SK-N-SH treated with all-trans-retinoic acid at 6 μM for 48 hours (cell line): ENCODE data around the gene MARS1.

Source experiments
- ATAC-seq: fragments of 200-7000 bp; cut with Tn5 transposase; 3 replicates; pipeline ENCODE4 v1.9.1; 2020; ENCODE audit warnings: mild to moderate bottlenecking, moderate library complexity
- ARNTL ChIP-seq: fragments of 450-650 bp; formaldehyde crosslinking; IDR thresholded peaks from 2 replicates; pipeline ENCODE4 v1.5.0; 2020; ENCODE audit warnings: low read depth, mild to moderate bottlenecking, moderate library complexity, borderline replicate concordance
- BACH2 ChIP-seq: fragments of 250-450 bp; sonication (Bioruptor Pico); IDR thresholded peaks from 2 replicates; pipeline ENCODE4 v1.9.0; 2021; ENCODE audit warnings: mild to moderate bottlenecking, borderline replicate concordance
- CSDC2 ChIP-seq: fragments of 250-450 bp; sonication (Bioruptor Pico); IDR thresholded peaks from 2 replicates; pipeline ENCODE4 v1.5.0; 2020; ENCODE audit warnings: mild to moderate bottlenecking, moderate library complexity
- ESRRG ChIP-seq: fragments of 250-450 bp; sonication (Bioruptor Pico); IDR thresholded peaks from 2 replicates; pipeline ENCODE4 v1.6.1; 2021; ENCODE audit warnings: mild to moderate bottlenecking
- GLIS3 ChIP-seq: fragments of 250-450 bp; sonication (Bioruptor Pico); IDR thresholded peaks from 2 replicates; pipeline ENCODE4 v1.5.0; 2020; ENCODE audit warnings: mild to moderate bottlenecking, moderate library complexity
- ISL1 ChIP-seq: fragments of 250-450 bp; sonication (Bioruptor Pico); IDR thresholded peaks from 2 replicates; pipeline ENCODE4 v2.1.2; 2022; ENCODE audit warnings: mild to moderate bottlenecking, moderate library complexity
- OSR1 ChIP-seq: fragments of 250-450 bp; sonication (Bioruptor Pico); IDR thresholded peaks from 2 replicates; pipeline ENCODE4 v1.8.0; 2022; ENCODE audit warnings: moderate library complexity, mild to moderate bottlenecking, inconsistent platforms
- PPARA ChIP-seq: fragments of 250-450 bp; sonication (Bioruptor Pico); IDR thresholded peaks from 2 replicates; pipeline ENCODE4 v1.5.0; 2020; ENCODE audit warnings: mild to moderate bottlenecking, borderline replicate concordance
- RARB ChIP-seq: fragments of 250-450 bp; sonication (Bioruptor Pico); IDR thresholded peaks from 2 replicates; pipeline ENCODE4 v1.8.0; 2021; ENCODE audit warnings: mild to moderate bottlenecking, moderate library complexity
- SNAI2 ChIP-seq: fragments of 250-450 bp; sonication (Bioruptor Pico); IDR thresholded peaks from 2 replicates; pipeline ENCODE4 v1.5.0; 2020; ENCODE audit warnings: mild to moderate bottlenecking, moderate library complexity
- TCF4 ChIP-seq: fragments of 250-450 bp; sonication (Bioruptor Pico); IDR thresholded peaks from 2 replicates; pipeline ENCODE4 v1.8.0; 2021; ENCODE audit warnings: mild to moderate bottlenecking, moderate library complexity, borderline replicate concordance
- ZC3H10 ChIP-seq: fragments of 250-450 bp; sonication (Bioruptor Pico); IDR thresholded peaks from 2 replicates; pipeline ENCODE4 v1.5.1; 2021; ENCODE audit warnings: mild to moderate bottlenecking, moderate library complexity
- ZFP30 ChIP-seq: fragments of 450-650 bp; formaldehyde crosslinking; IDR thresholded peaks from 2 replicates; pipeline ENCODE4 v1.5.0; 2022; ENCODE audit warnings: mild to moderate bottlenecking, moderate library complexity
- ZNF70 ChIP-seq: fragments of 450-650 bp; formaldehyde crosslinking; IDR thresholded peaks from 2 replicates; pipeline ENCODE4 v1.5.0; 2020; ENCODE audit warnings: mild to moderate bottlenecking, moderate library complexity
- ZNF8 ChIP-seq: fragments of 450-650 bp; formaldehyde crosslinking; IDR thresholded peaks from 2 replicates; pipeline ENCODE4 v1.5.0; 2020; ENCODE audit warnings: mild to moderate bottlenecking, moderate library complexity
- TF ChIP-seq, protein P1 (sequence below): fragments of 250-450 bp; sonication (Bioruptor Pico); IDR thresholded peaks from 2 replicates; pipeline ENCODE4 v1.5.1; 2020; ENCODE audit warnings: low read depth, mild to moderate bottlenecking, moderate library complexity
- TF ChIP-seq, protein P2 (sequence below): fragments of 250-450 bp; sonication (Bioruptor Pico); IDR thresholded peaks from 2 replicates; pipeline ENCODE4 v1.5.0; 2020; ENCODE audit warnings: mild to moderate bottlenecking, moderate library complexity
- TF ChIP-seq, protein P3 (sequence below): fragments of 250-450 bp; sonication (Bioruptor Pico); IDR thresholded peaks from 2 replicates; pipeline ENCODE4 v1.5.1; 2021; ENCODE audit warnings: mild to moderate bottlenecking, moderate library complexity
- TF ChIP-seq, protein P4 (sequence below): fragments of 250-450 bp; sonication (Bioruptor Pico); IDR thresholded peaks from 2 replicates; pipeline ENCODE4 v1.8.0; 2021; ENCODE audit warnings: low read depth, mild to moderate bottlenecking, moderate library complexity, borderline replicate concordance
- TF ChIP-seq, protein P5 (sequence below): fragments of 250-450 bp; sonication (Bioruptor Pico); IDR thresholded peaks from 2 replicates; pipeline ENCODE4 v1.8.0; 2020; ENCODE audit warnings: mild to moderate bottlenecking, moderate library complexity, borderline replicate concordance

The MARS1 gene

DNA sequence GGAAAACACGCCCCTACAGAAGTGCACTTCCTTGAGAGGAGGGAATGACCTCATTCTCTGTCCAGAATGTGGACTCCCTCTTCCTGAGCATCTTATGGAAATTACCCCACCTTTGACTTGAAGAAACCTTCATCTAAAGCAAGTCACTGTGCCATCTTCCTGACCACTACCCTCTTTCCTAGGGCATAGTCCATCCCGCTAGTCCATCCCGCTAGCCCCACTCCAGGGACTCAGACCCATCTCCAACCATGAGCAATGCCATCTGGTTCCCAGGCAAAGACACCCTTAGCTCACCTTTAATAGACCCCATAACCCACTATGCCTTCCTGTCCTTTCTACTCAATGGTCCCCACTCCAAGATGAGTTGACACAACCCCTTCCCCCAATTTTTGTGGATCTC lies 37.8 kb upstream of the MARS1 start:
- TF ChIP-seq GLIS3 (no peak), ARNTL (CRISPR knock-in tag) (no peak), OSR1 (CRISPR knock-in tag) (no peak), ZNF70 (CRISPR knock-in tag) (no peak), ZC3H10 (no peak), ESRRG (CRISPR knock-in tag) (no peak)
- TF ChIP-seq, protein P1, sequence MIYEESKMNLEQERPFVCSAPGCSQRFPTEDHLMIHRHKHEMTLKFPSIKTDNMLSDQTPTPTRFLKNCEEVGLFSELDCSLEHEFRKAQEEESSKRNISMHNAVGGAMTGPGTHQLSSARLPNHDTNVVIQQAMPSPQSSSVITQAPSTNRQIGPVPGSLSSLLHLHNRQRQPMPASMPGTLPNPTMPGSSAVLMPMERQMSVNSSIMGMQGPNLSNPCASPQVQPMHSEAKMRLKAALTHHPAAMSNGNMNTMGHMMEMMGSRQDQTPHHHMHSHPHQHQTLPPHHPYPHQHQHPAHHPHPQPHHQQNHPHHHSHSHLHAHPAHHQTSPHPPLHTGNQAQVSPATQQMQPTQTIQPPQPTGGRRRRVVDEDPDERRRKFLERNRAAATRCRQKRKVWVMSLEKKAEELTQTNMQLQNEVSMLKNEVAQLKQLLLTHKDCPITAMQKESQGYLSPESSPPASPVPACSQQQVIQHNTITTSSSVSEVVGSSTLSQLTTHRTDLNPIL (CRISPR knock-in tag), result no peak
- ATAC-seq, result no peak

DNA sequence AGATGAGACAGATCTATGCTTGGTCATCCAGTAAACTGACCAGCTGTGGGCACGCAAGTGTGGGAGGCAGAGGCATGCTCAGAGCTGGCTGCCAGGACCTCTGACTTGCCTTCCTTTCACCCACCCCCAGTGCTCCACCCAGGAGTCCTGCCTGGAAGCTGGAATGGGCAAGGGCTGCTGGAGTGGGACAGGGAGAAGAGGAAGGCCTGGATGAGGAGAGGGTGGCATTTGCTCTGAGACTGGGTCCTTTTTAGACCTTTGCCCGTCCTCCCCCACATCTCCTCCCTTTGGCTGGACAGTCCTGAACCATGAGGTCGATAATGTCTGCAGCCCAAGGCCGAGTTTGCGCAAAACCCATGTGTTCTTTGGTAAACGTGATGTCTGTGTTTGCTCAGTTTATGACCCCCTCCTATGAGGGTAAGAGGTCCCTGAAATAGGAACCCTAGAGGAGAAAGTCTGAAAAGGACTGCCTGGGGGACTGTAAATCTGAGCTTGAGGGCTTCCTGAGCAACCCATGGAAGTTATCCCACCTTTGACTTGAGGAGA lies 36.6 kb upstream of the MARS1 start:
- TF ChIP-seq OSR1 (CRISPR knock-in tag) (no peak), ZNF70 (CRISPR knock-in tag) (no peak), RARB (CRISPR knock-in tag) (no peak), ESRRG (CRISPR knock-in tag) (no peak), GLIS3 (no peak), TCF4 (CRISPR knock-in tag) (no peak), BACH2 (CRISPR knock-in tag) (no peak), PPARA (CRISPR knock-in tag) (no peak), ARNTL (CRISPR knock-in tag) (no peak), CSDC2 (CRISPR knock-in tag) (no peak), ISL1 (no peak), SNAI2 (no peak), ZNF8 (CRISPR knock-in tag) (no peak), ZC3H10 (no peak), ZFP30 (CRISPR knock-in tag) (no peak)
- TF ChIP-seq, protein P2, sequence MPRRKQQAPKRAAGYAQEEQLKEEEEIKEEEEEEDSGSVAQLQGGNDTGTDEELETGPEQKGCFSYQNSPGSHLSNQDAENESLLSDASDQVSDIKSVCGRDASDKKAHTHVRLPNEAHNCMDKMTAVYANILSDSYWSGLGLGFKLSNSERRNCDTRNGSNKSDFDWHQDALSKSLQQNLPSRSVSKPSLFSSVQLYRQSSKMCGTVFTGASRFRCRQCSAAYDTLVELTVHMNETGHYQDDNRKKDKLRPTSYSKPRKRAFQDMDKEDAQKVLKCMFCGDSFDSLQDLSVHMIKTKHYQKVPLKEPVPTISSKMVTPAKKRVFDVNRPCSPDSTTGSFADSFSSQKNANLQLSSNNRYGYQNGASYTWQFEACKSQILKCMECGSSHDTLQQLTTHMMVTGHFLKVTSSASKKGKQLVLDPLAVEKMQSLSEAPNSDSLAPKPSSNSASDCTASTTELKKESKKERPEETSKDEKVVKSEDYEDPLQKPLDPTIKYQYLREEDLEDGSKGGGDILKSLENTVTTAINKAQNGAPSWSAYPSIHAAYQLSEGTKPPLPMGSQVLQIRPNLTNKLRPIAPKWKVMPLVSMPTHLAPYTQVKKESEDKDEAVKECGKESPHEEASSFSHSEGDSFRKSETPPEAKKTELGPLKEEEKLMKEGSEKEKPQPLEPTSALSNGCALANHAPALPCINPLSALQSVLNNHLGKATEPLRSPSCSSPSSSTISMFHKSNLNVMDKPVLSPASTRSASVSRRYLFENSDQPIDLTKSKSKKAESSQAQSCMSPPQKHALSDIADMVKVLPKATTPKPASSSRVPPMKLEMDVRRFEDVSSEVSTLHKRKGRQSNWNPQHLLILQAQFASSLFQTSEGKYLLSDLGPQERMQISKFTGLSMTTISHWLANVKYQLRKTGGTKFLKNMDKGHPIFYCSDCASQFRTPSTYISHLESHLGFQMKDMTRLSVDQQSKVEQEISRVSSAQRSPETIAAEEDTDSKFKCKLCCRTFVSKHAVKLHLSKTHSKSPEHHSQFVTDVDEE (CRISPR knock-in tag), result no peak
- TF ChIP-seq, protein P3, sequence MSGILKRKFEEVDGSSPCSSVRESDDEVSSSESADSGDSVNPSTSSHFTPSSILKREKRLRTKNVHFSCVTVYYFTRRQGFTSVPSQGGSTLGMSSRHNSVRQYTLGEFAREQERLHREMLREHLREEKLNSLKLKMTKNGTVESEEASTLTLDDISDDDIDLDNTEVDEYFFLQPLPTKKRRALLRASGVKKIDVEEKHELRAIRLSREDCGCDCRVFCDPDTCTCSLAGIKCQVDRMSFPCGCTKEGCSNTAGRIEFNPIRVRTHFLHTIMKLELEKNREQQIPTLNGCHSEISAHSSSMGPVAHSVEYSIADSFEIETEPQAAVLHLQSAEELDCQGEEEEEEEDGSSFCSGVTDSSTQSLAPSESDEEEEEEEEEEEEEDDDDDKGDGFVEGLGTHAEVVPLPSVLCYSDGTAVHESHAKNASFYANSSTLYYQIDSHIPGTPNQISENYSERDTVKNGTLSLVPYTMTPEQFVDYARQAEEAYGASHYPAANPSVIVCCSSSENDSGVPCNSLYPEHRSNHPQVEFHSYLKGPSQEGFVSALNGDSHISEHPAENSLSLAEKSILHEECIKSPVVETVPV (CRISPR knock-in tag), result no peak
- TF ChIP-seq, protein P4, sequence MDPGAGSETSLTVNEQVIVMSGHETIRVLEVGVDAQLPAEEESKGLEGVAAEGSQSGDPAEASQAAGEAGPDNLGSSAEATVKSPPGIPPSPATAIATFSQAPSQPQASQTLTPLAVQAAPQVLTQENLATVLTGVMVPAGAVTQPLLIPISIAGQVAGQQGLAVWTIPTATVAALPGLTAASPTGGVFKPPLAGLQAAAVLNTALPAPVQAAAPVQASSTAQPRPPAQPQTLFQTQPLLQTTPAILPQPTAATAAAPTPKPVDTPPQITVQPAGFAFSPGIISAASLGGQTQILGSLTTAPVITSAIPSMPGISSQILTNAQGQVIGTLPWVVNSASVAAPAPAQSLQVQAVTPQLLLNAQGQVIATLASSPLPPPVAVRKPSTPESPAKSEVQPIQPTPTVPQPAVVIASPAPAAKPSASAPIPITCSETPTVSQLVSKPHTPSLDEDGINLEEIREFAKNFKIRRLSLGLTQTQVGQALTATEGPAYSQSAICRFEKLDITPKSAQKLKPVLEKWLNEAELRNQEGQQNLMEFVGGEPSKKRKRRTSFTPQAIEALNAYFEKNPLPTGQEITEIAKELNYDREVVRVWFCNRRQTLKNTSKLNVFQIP, result no peak
- TF ChIP-seq, protein P5, sequence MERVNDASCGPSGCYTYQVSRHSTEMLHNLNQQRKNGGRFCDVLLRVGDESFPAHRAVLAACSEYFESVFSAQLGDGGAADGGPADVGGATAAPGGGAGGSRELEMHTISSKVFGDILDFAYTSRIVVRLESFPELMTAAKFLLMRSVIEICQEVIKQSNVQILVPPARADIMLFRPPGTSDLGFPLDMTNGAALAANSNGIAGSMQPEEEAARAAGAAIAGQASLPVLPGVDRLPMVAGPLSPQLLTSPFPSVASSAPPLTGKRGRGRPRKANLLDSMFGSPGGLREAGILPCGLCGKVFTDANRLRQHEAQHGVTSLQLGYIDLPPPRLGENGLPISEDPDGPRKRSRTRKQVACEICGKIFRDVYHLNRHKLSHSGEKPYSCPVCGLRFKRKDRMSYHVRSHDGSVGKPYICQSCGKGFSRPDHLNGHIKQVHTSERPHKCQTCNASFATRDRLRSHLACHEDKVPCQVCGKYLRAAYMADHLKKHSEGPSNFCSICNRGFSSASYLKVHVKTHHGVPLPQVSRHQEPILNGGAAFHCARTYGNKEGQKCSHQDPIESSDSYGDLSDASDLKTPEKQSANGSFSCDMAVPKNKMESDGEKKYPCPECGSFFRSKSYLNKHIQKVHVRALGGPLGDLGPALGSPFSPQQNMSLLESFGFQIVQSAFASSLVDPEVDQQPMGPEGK, result no peak
- TF ChIP-seq, protein P1 (CRISPR knock-in tag), result no peak
- no peak for ATAC-seq
